ENCODE data around the gene EPG5.
"Not testable (repeated sequence)": the region's sequence is repeated elsewhere in the genome, so short reads cannot be mapped to it uniquely, and the experiment has no call there.

EPG5 gene

DNA sequence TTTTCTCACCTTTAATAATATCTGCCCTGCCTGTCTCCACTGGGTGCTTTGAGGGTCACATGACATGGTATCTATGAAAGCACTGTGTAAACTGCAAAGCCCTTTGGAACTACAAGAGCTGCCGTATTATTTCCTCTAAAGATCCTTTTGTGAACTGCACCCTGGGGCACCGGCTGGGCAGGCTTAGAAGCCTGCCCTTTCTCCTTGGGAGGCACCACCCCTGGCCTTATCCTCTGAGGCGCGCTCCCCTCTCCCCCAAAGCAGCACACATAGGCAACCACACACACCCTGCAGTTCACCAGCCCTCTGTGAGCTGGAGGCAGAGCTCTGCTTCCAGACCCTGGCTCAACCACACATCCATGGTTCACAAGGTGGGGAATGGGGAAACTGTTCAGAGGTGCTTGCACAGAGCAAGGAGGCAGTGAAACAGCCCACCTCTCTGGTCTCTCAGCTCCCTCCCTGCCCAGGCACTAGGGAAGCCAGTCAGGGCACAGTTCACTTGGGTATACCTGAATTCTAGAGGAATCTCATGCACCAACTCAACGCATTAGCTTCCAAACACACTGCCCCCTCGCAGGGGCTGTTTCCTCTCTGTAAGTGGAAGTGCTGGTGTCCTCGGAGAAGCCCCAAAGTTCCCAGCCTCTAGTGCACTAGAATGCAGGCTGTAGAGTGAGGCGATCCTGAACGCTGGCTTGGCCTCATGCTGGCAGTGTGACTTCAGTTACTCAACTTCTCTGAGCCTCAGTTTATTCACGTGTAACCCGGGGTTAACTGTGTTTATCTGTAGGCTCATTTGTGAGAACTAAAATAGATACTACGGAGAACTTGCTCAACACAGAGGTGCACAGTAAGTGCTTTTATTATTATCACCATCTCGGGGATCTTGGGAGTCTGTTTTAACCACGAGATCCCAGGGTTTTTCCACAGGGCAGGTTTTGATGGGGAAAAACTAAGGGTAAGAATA lies 130.6 kb downstream of the EPG5 start:
- no peak for DNase-seq

DNA sequence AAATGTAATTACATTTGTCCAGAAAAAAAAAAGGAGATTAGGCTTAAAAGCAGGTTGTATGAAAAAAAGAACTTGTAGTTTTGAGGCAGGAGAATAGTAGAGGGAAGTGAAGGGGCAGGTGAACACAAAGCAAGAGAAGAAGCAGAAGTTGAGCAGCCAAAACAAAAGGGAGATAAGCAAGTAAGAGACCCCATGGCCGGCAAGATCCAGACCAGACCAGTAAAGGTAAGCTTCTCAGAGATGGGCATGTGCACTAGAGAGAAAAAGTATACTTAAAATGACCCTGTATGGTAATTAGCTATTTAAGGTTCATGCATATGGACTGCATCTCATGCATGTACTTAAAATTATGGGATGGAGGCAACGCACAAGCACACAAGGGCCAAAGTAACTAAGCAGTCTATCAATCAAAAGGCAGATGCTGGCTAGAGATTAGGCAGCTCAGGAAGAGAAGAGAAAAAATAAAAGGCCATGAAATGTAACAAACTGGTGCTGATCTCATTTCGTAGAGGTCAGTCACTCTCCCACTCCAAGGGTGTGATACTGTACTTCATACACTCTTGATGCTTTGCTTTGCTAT lies 132.0 kb downstream of the EPG5 start:
- DNase-seq = no peak

DNA sequence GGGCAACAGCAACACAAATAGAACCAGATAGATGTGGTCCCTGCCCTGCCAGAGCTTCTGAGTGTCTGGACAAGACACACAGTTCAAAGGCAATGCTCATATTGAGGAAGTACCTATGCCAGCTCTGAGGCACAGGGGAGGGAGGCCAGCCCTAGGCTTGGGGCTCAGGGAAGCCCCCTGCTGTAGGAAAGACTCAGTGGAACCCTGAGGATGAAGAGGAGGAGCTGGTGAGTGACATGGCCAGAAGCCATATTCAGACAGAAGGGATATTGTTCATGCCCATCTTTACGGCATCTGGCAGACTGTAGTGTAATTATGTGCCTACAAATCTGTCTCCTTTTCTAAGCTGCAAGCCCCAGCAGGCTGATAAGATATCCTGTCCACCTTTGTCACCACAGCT lies 132.8 kb downstream of the EPG5 start:
- DNase-seq = no peak

DNA sequence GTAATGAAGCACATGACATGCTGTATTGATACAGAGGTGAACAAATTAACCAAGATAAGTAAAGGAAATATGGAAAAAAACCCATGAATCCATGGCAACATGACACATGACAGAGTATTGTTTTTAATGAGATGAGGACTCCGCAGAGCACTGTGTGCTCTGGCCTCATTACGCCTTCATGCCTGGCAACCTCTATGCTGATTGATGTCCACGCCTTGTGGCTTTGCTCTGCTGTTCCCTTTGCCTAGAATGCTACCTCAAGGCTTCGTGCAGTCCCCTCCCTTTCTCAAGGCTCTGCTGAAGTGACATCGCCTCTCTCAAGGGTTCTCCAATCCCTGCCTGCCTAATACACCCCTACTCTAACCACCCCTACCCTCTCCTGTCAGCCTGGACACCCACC lies 133.3 kb downstream of the EPG5 start:
- DNase-seq = no peak

DNA sequence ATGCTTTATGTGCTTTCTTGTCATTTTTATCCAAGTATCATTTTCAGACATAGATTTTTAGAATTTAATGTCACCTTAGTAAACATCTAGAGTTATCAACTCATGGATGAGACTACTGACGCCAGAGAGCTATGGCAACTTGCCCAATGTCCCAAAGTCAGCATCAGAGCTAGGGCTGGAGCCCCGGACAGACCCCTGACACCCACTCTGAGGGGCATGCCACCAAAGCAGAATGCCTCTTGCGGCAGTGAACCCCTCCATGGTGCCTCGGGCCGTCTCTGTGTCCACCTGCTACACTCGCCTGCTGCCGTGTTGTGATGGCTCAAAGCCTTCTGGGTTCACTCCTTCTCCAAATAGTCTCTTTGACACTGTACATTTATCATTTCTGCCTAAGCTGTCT lies 136.2 kb downstream of the EPG5 start:
- no peak for DNase-seq

DNA sequence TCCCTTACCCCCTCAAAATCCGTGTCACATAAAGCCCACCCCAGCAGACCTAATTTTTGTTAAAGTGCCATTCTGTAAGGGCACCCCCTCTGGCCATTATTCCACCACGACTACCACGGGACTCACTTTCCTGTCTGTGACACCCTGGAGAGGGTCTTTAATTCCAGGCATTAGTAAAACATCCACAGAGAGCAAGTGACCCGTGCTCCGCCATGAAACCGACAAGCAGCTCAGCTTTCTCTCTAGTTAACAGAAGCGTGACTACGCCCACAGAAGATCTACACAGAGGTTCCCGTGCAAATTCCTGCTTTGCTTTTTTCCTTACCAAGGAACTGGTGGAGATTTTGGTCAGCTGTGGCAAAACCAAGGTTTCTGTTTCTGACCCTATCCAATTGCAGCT lies 137.3 kb downstream of the EPG5 start:
- DNase-seq = no peak

DNA sequence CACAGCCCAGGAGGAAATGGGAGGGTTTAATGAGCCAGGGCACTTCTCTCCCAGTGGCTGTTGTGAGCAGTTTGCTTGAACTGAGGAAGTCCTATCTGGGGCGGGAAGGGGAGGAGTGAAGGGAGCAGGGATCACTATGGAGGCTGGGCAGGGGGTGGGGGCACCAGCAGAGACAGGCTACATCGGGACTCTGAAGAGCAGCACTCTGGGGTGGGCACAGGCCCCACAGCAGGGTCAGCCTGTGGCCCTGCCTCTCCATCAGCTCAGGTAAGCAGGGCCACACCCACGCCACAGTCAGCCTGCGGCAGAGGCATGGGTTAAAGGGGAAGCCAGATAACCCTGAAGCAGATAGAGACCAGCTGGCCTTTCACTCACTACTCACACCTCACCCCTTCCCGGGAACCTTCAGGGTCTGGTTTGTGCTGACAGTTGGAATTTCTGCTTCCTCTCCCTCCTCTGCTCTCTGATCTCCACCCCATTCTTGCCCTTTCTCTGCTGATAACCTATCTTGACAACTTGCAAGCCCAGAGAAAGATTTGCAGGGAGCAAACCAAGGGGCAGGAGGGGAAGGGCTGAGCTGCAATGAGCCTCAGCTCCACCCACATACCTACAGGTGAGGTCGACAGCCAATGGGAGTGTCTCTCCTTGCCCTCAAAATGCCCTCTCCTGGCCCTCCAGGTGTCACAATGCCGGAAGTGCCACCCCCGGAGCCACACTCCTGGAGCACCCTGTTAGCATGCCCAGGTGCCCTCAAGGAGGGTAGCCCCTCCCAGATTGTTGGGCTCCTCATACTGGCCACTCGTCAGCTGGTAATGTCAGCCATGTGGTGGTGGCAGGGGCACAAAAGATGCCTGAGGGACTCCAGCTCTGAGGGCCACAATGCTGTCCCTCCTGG lies 138.0 kb downstream of the EPG5 start:
- no peak for DNase-seq

DNA sequence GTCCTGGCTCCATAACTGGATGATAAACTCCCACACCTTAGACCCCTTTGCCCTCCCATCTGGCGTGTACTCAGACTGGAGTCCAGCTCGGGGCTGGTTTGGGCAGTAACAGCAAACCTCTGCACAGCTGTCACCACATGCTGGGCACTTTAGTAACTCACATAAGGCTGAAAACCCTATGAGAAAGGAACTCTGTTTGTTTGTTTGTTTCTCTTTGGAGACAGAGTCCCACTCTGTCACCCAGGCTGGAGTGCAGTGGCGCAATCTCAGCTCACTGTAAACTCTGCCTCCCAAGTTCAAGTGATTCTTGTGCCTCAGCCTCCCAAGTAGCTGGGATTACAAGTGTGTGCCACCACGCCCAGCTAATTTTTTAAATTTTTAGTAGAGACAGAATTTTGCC lies 140.4 kb downstream of the EPG5 start:
- DNase-seq = not testable (repeated sequence)

DNA sequence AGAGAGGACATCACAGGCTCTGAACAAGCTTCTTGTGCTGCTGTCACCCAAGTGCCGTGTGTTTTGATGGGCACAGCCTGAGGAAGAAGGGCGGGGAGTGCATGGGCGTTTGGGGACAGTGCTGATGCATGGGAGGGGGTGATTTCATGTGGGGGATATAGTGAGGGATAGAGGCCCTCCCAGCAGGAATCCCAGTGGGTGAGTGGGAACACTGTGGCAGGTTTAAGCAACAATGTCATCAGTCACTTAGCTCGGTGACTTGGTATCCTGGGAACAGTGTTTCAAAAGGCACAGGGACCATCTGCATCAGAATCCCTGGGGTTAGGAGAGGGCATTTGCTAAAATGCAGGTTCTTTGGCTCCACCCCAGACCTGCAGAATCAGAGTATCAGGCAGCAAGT lies 141.0 kb downstream of the EPG5 start:
- DNase-seq = no peak

DNA sequence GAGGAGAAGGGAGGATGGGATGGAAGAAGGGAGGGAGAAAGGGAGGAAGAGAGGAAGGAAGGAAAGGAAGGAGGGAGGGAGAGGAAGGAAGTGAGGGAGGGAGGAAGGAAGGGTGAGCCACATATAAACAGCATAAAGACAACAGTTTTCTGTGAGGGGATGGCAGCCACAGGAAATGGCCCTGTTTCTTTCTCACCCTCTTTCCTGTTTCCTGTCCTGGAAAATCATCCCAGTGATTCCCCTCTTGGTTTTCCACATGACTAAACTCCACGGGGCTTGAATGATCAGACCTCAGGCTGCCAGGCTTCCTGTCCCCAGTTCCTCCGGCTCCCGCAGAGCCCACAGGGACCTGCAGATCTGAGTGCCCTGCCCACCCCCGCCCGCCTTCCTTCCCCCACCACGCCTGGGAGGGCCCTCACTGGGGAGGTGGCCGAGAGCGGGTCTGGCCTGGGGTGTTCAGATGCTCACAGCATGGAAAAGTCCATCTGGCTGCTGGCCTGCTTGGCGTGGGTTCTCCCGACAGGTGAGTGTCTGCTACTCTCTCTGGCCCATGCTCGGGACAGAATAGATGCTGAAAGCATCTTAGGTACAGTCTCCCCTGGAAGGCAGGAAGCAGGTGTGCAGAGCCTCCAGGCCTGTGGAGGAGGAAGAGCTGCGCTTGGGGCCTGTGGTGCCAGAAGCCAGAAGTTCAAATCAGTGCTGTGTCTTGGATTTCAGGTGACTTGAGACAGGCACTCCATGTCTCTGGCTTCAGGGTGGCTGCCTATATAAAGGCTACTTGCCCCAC lies 141.7 kb downstream of the EPG5 start, which contains the start of gene SIGLEC15:
Gene SIGLEC15 (plus strand): TSS at position 418 of the 787 bp plus-strand sequence. CDS start 54 bp downstream, at position 472.
- DNase-seq = no peak

DNA sequence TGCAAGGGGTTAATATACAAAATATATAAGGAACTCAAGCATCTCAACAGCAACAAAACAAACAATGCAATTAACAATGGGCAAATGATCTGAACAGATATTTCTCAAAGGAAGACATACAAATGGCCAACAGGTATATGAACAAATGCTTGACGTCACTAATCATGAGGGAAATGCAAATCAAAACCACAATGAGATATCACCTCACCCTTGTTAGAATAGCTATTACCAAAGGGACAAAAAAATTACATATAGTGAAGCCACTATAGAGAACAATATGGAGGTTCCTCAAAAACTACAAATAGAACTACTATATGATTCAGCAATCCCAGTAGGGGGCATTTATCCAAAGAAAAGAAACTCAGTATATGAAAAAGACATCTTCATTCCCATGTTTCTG lies 145.4 kb downstream of the EPG5 start:
- DNase-seq = no peak

DNA sequence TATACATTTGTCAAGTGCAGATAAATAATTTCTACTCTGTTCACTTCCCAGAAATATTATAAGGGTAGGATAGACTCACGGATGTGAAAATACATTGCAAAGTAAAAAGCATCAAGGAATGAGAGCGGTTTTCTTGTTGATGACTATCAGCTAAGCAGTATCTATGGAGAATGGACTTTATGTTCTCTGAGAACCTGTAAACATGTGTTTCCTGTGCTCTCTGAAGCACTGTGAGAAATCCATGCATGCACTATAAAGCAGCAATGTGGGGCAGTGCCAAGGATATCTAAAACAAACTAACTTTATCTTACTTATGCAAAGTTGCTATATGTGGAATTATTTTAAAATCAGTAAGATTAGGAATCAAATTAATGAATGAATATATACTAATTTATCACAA lies 146.1 kb downstream of the EPG5 start:
- DNase-seq = no peak

DNA sequence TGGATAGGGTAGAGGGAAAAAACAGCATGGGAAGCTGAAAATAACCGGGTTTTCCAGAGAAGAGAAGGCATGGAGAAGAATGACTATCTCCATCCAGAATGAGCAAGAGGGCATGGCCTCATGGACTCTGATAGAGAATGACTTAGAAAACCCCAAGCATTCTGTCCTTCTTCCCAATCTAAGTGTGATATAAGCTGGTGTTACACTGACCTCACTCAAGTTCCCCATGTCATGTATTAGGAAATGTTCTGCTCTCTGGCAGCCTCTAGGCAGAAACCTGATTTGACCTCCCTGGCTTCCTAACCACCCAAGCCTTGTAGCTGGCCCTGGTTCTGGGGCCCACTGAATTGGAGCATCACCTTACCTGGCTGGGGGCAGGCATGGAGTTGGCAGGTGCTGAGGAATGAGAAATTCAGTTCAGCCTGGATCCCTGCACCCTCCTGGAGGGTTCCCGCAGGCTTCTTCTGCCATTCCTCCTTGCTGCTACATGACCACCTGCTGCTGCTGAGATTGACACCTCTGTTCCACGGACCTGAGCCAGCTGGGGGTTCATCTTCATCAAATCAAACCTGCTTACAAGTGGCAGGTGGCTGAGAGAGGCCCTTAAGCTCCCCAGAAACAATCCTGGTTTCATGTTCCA lies 146.9 kb downstream of the EPG5 start:
- DNase-seq = no peak

DNA sequence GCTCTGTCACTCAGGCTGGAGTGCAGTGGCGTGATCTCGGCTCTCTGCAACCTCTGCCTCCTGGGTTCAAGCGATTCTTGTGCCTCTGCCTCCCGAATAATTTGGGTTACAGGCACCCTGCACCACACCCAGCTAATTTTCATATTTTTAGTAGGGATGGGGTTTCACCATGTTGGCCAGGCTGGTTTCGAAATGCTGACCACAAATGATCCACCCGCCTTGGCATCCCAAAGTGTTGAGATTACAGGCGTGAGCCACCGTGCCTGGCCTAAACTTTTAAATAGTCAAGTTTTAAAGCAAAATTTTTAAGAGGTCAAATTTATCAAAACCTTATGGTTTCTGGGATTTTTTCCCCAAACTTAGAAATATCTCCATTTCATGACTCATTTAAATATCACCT lies 148.4 kb downstream of the EPG5 start:
- not testable (repeated sequence) for DNase-seq

DNA sequence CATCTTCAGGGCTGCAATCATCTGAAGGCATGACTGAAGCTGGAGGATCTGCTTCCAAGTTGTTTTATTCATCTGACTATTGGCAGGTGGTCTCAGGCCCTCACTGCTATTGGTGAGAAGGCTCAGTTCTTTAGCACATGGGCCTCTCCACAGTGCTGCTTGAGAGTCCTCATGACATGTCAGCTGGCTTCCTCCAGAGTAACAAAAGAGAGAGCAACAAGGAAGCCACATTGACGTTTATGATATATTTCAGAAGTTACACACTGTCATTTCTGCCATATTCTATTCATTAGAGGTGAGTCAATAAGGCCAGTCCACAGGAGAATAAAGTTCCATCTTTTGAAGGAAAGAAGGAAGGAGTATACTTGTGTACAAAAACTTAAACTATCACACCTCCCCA lies 149.6 kb downstream of the EPG5 start:
- DNase-seq = no peak

DNA sequence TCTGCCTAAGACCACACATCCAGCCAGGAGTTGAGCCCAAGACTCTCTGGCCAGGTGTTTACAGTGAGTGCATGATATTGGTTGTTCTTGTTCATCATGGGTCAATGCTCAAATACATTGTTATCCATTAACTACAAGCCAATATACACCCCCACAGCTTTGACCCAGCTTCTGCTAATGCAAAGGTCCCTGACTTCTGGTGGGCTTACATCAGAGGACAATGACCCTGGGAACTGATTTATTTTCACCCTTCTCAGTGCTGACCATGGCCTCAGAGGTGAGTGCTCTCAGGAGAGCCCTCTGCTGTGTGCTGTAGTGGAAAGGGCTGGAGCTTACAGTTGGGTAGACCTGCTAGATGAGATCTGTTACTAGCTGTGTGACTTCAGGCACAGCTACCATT lies 152.4 kb downstream of the EPG5 start:
- not testable (repeated sequence) for DNase-seq

DNA sequence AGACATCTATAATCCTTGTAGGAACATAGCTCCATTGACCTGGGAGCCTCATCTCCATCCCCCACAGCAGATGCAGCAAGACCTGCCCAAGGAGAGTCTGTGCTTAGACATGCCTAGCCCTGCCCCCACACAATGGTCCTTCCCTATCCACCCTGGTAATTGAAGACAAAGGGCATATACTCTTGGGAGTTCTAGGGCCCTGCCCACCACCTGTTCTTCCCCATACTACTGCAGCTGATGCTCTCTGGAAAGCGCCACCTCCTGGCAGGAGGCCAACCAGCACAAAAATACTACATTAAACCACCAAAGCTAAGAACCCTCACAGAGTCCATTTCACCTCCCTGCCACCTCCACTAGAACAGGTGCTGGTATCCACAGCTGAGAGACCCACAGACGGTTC lies 160.0 kb downstream of the EPG5 start:
- DNase-seq = peak; percentile 4 to 24

DNA sequence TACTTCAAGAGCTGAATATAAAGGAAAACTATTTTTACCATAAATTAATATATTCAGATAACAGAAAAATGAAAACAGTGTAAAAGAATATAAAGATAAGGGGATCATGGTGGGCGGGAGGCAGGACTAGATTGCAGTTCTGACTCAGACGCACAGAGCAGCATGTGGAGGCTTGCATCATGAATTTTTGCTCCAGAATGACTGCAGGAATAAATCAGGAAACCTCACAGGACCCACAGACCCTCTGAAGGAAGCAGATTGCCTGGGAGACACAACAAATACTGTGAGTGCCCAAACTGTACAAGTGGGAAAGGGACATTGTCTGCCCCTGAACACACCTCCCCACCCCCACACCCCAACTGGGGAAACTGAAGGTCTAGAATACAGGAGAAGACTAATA lies 160.9 kb downstream of the EPG5 start:
- no peak for DNase-seq

DNA sequence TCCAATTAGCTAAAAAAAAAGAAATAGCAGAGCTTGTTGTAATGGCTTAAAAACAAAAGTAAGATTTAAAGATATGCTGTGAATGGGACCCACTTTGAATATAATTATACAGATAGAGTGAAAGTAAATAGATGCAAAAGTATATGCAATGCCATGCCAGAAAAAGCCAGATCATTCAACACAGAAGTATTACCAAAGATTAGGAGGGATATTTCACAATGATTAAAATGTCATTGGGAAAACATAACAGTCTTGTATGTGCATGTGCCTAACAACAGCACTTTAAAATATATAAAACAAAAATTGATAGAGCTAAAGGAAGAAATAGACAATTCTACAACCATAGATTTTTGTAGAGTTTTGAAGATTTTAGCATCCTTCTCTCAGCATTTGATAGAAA lies 161.6 kb downstream of the EPG5 start:
- no peak for DNase-seq

DNA sequence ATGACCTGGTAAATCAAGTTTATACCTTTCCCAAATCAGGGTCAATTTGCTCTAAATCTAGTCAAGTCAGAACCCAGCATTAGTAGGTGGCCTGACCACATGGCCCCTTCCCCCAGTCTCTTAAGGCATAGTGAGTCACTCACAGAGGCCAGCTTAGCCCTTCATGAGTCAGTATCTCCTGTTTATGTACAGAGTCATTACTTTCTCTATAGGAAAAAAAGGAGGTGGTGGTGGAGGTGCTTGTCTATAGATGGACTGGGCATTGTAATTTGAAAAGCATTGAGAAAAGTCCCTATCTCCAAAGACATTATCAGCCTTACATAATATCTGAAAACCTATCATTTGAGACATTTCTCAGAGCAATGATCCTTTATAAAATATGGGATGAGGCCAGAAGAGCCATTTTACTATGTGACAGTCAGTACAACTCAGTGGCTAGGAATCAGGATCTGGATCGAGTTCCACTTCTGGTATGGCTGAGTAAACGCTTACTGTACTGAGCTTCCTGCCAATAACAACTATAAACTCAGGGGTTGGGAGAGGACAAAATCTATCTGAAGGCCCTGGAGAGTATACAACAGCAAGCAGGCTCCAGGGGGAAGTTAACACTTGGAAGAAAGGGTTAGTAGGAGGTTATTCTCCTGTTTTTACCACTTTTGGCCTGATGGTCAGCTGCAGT lies 164.2 kb downstream of the EPG5 start:
- DNase-seq = no peak

DNA sequence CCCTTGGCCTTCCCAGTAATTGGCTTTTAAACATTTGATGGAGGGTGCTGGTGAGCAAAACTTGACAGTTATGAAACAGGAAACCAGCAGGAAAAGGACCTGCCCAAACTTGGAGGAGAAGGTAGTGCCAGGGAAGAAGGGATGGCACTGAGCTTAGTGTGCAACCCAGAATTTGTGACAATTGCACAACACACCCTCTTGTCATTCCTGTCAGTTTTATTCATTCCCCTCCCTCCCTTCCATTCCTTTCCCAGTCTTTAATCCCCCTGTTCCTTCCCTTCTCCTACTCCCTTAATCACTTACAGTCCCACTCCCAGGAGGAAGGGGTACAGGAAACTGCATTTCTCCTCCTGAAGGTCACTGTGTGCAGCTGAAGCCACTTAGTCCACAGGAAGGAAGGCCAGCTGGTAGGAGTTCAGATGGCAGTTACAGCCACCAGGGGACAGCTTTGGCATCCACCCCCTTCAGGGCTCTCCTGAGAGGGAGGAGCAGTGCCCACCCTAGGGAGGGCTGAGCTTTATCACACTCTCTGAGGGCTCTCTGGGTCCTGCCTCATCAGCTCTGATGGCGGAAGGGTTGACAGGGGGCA lies 165.6 kb downstream of the EPG5 start:
- DNase-seq = no peak
